Esophagus (tissue), 2 donors: ENCODE data around the gene CEP128. TPM values are rescaled to one million over a fixed set of nuclear protein-coding genes. Genes with fewer than 3 reads are reported as not detected.

Experiments
- H3K27ac ChIP-seq, 2 donors: one replicate each; pipeline ENCODE4 v1.5.1; 2013; ENCODE audit warnings: low read depth in 2 of 2, mild to moderate bottlenecking in 2 of 2, inconsistent platforms in 1 of 2, low read length in 1 of 2, moderate library complexity in 1 of 2
- H3K27me3 ChIP-seq, 2 donors: one replicate each; pipeline ENCODE4 v1.6.1; 2013; ENCODE audit warnings: low read length in 2 of 2, control low read depth in 1 of 2, mild to moderate bottlenecking in 1 of 2; ENCODE audit not compliant: insufficient read depth in 2 of 2, control insufficient read depth in 1 of 2
- H3K36me3 ChIP-seq, 2 donors: one replicate each; pipeline ENCODE4 v1.6.1; 2013; ENCODE audit warnings: low read length in 1 of 2; ENCODE audit not compliant: control insufficient read depth in 2 of 2, insufficient read depth in 2 of 2
- H3K4me1 ChIP-seq, 2 donors: one replicate each; pipeline ENCODE4 v1.6.1; 2013; ENCODE audit warnings: low read length in 1 of 2; ENCODE audit not compliant: control insufficient read depth in 2 of 2, insufficient read depth in 2 of 2
- H3K4me3 ChIP-seq, 2 donors: one replicate each; pipeline ENCODE4 v1.5.1; 2013; ENCODE audit warnings: low read length in 2 of 2, mild to moderate bottlenecking in 2 of 2, low read depth in 1 of 2, moderate library complexity in 1 of 2
- H3K9me3 ChIP-seq, 2 donors: one replicate each; pipeline ENCODE4 v1.6.1; 2013; ENCODE audit warnings: mild to moderate bottlenecking in 2 of 2, low read depth in 1 of 2, low read length in 1 of 2, moderate library complexity in 1 of 2; ENCODE audit not compliant: control insufficient read depth in 2 of 2, insufficient read depth in 1 of 2
- WGBS, 2 donors: extraction: QIAGEN DNeasy Blood & Tissue Kit; methylation state at CpG; one replicate each; pipeline ENCODE4 v1.1.7; 2013; 5-methylcytosine and 5-hydroxymethylcytosine counted together
- polyA plus RNA-seq, 2 donors: library from polyadenylated mRNA; stranded (reverse); fragments of 200-250 nt; gene quantifications; one replicate each; pipeline ENCODE4 v1.2.3, GENCODE V29; 2013
- donor health status: healthy with polysubstance abuse.
- donor health status: Bipolar disorder and iron deficiency.

Gene CEP128
- polyA plus RNA-seq, 2 donors = 1.3 to 1.7 TPM

DNA sequence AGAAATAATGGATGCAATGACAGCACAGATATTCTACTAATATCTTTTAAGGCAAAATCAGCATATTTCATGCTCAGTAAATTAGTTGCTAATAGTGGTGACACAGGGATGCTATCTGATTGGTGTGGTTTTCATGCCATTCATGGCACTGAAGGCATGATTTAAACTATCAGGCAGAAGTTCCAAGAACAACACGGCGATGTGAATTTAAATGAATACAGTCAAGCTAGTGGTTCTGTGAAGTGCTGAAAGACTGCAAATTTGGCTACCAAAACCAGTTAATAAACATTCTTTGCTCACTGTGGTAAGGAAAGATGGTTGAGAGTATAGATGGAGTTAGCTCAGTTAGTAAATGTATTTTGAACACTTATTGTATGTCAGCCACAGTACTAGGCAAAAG is 458.2 kb downstream of the CEP128 start:
- H3K4me3 ChIP-seq = no peak overlapping the region
- no peaks in the 10 kb centered on the region for H3K4me1 ChIP-seq
- no peaks in the 10 kb centered on the region for H3K9me3 ChIP-seq
- no peaks in the 10 kb centered on the region for H3K27me3 ChIP-seq
- no peaks in the 10 kb centered on the region for H3K36me3 ChIP-seq
- 96 to 98% methylated on average over 2 of the region's 2 CpGs for WGBS, 2 donors
- H3K27ac ChIP-seq = no peak overlapping the region

GRCh38 chr14:80477388-80478160 is 464.0 kb downstream of the CEP128 start:
- H3K36me3 ChIP-seq = no peaks in the 10 kb centered on the region
- no peak overlapping the region for H3K4me3 ChIP-seq
- H3K27me3 ChIP-seq = no peaks in the 10 kb centered on the region
- no peaks in the 10 kb centered on the region for H3K9me3 ChIP-seq
- H3K27ac ChIP-seq = no peak overlapping the region
- no peaks in the 10 kb centered on the region for H3K4me1 ChIP-seq
- 69 to 70% methylated on average over 6 of the region's 6 CpGs for WGBS, 2 donors

DNA sequence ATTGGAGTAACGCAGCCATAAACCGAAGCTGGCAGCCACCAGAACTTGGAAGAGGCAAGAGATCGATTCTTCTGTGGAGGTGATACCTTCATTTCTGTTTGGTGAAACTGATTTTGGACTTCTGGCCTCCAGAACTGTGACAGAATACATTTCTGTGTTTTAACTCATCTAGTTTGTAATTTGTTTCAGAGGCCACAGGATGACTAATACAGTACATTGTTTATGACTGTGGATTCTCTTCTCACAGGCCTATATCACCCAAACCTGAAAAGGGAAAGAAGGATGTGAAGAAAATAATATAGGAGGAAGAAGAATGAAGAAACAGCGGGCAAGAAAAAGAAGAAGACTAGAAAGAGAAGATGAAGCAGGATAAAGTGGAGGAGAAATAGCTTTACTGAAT is 466.5 kb downstream of the CEP128 start:
- WGBS, 2 donors = 90 to 91% methylated on average over 4 of the region's 4 CpGs
- Histone ChIP-seq H3K27ac (no peak overlapping the region), H3K9me3 (peaks cover 0 to 2% of the 10 kb centered on the region in 2 donors), H3K27me3 (no peaks in the 10 kb centered on the region), H3K36me3 (no peaks in the 10 kb centered on the region), H3K4me1 (no peaks in the 10 kb centered on the region), H3K4me3 (no peak overlapping the region)

DNA sequence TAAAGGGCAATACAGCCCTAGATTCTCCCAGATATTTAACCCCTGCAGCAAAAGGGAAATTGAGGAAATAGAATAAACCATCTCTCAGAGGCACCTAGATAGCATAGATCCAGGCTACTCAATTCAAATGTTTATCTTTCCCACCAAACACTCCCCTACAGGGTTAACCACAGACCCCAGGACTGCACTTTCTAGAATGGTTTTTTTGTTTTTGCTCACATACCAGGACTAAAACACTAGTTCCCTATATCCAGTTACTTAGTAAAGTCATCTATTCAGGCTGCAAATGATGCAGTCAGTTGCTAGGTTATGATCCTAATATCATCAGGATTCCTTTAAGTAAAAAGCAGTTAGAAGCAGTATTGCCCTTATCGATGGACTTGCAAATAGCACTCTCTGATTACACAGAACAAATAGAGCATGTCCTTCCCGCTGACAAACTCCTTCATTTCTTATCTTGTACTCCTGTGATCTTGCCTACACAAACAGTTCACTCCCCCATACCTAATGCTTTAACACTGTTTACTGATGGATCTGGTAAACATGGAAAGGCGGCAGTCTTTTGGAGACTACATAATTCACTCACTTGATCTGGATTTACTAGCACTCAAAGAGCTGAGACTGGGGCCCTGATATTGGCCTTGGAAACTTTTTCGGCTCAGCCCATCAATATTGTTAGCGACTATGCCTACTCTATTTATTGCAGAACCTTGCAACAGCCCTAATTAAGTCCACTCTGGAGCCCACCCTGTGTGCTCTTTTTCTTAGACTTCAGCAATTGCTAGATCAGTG is 473.0 kb downstream of the CEP128 start:
- Histone ChIP-seq H3K36me3 (no peaks in the 10 kb centered on the region), H3K9me3 (peaks cover 0 to 2% of the 10 kb centered on the region in 2 donors), H3K4me1 (no peaks in the 10 kb centered on the region), H3K27me3 (no peaks in the 10 kb centered on the region), H3K27ac (no peak overlapping the region), H3K4me3 (no peak overlapping the region)
- WGBS, 2 donors = 46 to 64% methylated on average over 5 of the region's 5 CpGs

DNA sequence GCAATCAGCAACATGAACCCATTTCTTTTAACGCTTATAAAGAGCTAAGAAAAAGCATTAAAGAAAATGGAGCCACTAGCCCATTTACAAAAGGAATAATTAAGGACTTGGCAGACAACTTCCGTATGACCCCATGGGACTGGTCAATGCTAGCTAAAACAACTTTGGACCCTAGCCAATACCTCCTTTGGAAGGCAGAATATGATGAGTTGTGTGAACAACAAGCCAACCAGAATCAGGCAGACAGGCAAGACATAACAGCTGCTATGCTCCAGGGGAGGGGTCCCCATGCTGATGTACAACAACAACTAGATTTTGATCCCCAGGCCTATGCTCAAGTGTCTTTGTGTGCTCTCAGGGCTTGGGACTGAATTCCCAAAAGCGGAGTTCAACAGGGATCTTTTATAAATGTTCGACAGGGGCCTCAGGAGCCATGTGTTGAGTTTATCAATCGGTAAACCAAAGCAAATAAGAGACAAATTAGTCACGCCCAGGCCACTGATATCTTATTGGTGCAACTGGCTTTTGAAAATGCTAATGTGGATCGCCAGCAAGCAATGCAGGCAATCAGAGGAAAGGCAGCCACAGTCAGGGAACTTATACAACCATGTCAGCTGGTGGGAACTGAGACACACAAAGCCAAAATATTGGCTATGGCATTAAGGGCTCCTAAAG is 475.9 kb downstream of the CEP128 start:
- H3K36me3 ChIP-seq = no peaks in the 10 kb centered on the region
- no peaks in the 10 kb centered on the region for H3K9me3 ChIP-seq
- WGBS, 2 donors = 87 to 88% methylated on average over 7 of the region's 7 CpGs
- H3K27me3 ChIP-seq = no peaks in the 10 kb centered on the region
- H3K4me3 ChIP-seq = no peak overlapping the region
- no peak overlapping the region for H3K27ac ChIP-seq
- H3K4me1 ChIP-seq = no peaks in the 10 kb centered on the region

- H3K4me3 ChIP-seq = no peak overlapping the region
- no peak overlapping the region for H3K27ac ChIP-seq
- no peaks in the 10 kb centered on the region for H3K9me3 ChIP-seq
- H3K36me3 ChIP-seq = no peaks in the 10 kb centered on the region
- H3K27me3 ChIP-seq = no peaks in the 10 kb centered on the region
- H3K4me1 ChIP-seq = no peaks in the 10 kb centered on the region
- 78 to 88% methylated on average over 15 of the region's 15 CpGs for WGBS, 2 donors
These were observed 476.9 kb downstream of the CEP128 start for GRCh38 chr14:80464531-80465149.

DNA sequence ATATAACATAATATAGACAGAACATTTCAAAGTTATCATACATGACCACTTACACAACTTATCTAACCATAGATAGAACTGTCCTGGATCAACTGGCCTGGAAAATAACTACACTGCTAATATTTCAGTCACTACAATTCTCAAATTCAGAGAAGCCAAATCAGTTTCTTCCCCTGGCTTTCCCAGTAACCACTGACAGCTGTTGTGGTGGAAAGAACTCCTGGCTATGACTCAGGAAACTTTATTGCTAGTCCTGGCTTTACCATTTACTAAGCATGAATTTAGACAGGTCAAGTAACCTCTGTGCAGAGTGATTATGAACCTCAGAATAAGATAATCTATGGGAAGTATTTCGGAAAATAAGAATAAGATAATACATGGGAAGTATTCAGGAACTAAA is 485.3 kb downstream of the CEP128 start:
- Histone ChIP-seq H3K27ac (no peak overlapping the region), H3K4me3 (no peak overlapping the region), H3K4me1 (no peaks in the 10 kb centered on the region), H3K9me3 (no peaks in the 10 kb centered on the region), H3K36me3 (no peaks in the 10 kb centered on the region), H3K27me3 (no peaks in the 10 kb centered on the region)
- WGBS, 2 donors = 84 to 88% methylated on average over 1 of the region's 1 CpG

DNA sequence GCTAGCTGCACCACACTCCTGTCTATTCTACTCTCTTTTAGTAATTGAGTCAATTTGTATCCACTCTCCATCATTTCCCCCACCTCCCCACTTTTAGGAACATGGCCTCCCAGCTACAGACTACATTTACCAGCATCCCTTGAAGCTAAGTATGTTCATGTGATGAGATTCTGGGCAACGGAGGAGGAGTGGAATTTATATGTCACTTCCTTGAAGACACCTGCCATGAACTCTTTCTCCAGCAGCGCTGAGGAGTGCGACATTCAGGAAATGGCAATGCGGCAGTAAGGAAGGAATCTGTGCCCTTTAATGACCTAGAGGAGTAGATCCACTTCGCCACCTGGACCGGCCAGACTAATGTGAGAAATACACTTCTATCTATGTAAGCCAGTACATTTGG is 486.5 kb downstream of the CEP128 start:
- H3K4me1 ChIP-seq = no peaks in the 10 kb centered on the region
- H3K4me3 ChIP-seq = no peak overlapping the region
- WGBS, 2 donors = 76 to 78% methylated on average over 6 of the region's 6 CpGs
- no peaks in the 10 kb centered on the region for H3K27me3 ChIP-seq
- H3K9me3 ChIP-seq = peaks cover 0 to 6% of the 10 kb centered on the region in 2 donors
- no peaks in the 10 kb centered on the region for H3K36me3 ChIP-seq
- no peak overlapping the region for H3K27ac ChIP-seq

- Histone ChIP-seq H3K27me3 (no peaks in the 10 kb centered on the region), H3K4me1 (no peaks in the 10 kb centered on the region), H3K9me3 (peaks cover 0 to 6% of the 10 kb centered on the region in 2 donors), H3K27ac (no peak overlapping the region), H3K4me3 (no peak overlapping the region), H3K36me3 (no peaks in the 10 kb centered on the region)
- WGBS, 2 donors = 92 to 94% methylated on average over 3 of the region's 3 CpGs
These were observed 493.3 kb downstream of the CEP128 start for GRCh38 chr14:80448267-80448666.
